ENCODE data around the gene FUT7.

The FUT7 gene

GRCh38 chr9:137052998-137053943 lies 21.4 kb upstream of the FUT7 start:
- H3K9ac ChIP-seq (ENCODE audit: low read depth, low read length), result no peak overlapping the region
- H3K27me3 ChIP-seq (ENCODE audit: control insufficient read depth, insufficient read depth, low read length), result peaks cover 29% of the 10 kb centered on the region
- no peaks in the 10 kb centered on the region for H3K9me3 ChIP-seq (ENCODE audit: control insufficient read depth, insufficient read depth, low read length)
- no peaks in the 10 kb centered on the region for H3K36me3 ChIP-seq (ENCODE audit: control insufficient read depth, insufficient read depth, low read length)
- peak overlapping the region; percentile 43 for H3K4me3 ChIP-seq (ENCODE audit: low read depth, low read length)
- H3K4me1 ChIP-seq (ENCODE audit: control insufficient read depth, insufficient read depth, low read length), result peaks cover 3% of the 10 kb centered on the region

DNA sequence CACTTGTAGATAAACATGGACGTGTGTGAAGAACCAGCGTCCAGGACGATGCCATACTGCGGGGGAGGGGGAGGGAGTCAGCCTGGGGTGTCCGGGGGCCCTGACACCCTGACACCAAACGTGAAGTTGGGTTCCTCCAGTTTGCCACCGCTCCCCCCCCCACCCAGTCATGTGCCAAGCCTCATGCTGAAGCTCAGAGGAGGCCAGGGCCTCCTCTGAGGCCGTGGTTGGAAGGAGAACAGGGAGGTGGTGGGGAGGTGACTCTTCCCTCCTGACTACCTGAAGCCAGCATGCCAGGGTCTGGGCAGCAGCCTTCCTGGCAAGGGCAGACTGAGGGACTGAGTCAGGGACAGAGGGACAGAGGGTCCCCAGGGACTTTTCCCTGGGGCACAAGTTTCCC lies 20.4 kb upstream of the FUT7 start:
- peaks cover 3% of the 10 kb centered on the region for H3K4me1 ChIP-seq (ENCODE audit: control insufficient read depth, insufficient read depth, low read length)
- H3K9ac ChIP-seq (ENCODE audit: low read depth, low read length), result no peak overlapping the region
- peaks cover 36% of the 10 kb centered on the region for H3K27me3 ChIP-seq (ENCODE audit: control insufficient read depth, insufficient read depth, low read length)
- no peaks in the 10 kb centered on the region for H3K9me3 ChIP-seq (ENCODE audit: control insufficient read depth, insufficient read depth, low read length)
- H3K4me3 ChIP-seq (ENCODE audit: low read depth, low read length), result no peak overlapping the region
- H3K36me3 ChIP-seq (ENCODE audit: control insufficient read depth, insufficient read depth, low read length), result no peaks in the 10 kb centered on the region

DNA sequence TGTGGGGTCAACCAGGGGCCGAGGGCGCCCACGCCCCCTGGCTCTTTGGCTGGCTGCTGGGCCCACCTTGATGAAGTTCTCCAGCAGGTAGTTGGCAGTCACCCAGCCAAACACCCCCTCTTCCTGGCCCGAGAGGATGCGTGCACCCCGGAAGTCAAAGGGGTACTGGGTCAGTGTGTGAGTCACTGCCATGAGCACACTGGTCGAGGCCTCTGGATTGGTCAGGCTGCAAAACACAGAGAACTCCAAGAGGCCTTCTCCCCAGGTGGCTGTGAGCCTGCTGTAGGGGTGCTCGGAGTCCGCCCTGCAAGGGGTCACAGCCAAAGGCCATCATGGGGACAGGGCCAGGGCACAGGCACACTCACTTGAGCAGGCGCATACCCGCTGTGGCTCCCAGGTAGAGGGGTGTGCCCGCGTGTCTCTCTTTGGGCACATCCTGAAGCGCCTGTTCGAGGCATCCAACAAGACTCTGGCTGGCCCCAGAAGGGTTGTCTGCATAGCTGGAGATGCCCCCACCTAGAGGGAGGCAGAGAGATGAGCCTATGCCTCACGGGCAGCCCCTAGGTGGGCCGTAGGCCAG lies 19.3 kb upstream of the FUT7 start:
- Histone ChIP-seq H3K27me3 (ENCODE audit: control insufficient read depth, insufficient read depth, low read length) (peaks cover 41% of the 10 kb centered on the region), H3K4me3 (ENCODE audit: low read depth, low read length) (no peak overlapping the region), H3K9me3 (ENCODE audit: control insufficient read depth, insufficient read depth, low read length) (no peaks in the 10 kb centered on the region), H3K4me1 (ENCODE audit: control insufficient read depth, insufficient read depth, low read length) (peaks cover 3% of the 10 kb centered on the region), H3K9ac (ENCODE audit: low read depth, low read length) (no peak overlapping the region), H3K36me3 (ENCODE audit: control insufficient read depth, insufficient read depth, low read length) (no peaks in the 10 kb centered on the region)

- H3K9ac ChIP-seq (ENCODE audit: low read depth, low read length), result no peak overlapping the region
- no peaks in the 10 kb centered on the region for H3K36me3 ChIP-seq (ENCODE audit: control insufficient read depth, insufficient read depth, low read length)
- H3K27me3 ChIP-seq (ENCODE audit: control insufficient read depth, insufficient read depth, low read length), result peaks cover 41% of the 10 kb centered on the region
- no peaks in the 10 kb centered on the region for H3K9me3 ChIP-seq (ENCODE audit: control insufficient read depth, insufficient read depth, low read length)
- H3K4me3 ChIP-seq (ENCODE audit: low read depth, low read length), result no peak overlapping the region
- H3K4me1 ChIP-seq (ENCODE audit: control insufficient read depth, insufficient read depth, low read length), result peaks cover under 1% of the 10 kb centered on the region
Measured at GRCh38 chr9:137050570-137050969, 18.7 kb upstream of the FUT7 start.

GRCh38 chr9:137049544-137050449 lies 17.9 kb upstream of the FUT7 start:
- Histone ChIP-seq H3K4me1 (ENCODE audit: control insufficient read depth, insufficient read depth, low read length) (no peaks in the 10 kb centered on the region), H3K9me3 (ENCODE audit: control insufficient read depth, insufficient read depth, low read length) (no peaks in the 10 kb centered on the region), H3K9ac (ENCODE audit: low read depth, low read length) (no peak overlapping the region), H3K36me3 (ENCODE audit: control insufficient read depth, insufficient read depth, low read length) (no peaks in the 10 kb centered on the region), H3K27me3 (ENCODE audit: control insufficient read depth, insufficient read depth, low read length) (peaks cover 49% of the 10 kb centered on the region), H3K4me3 (ENCODE audit: low read depth, low read length) (no peak overlapping the region)

GRCh38 chr9:137048655-137049543 lies 17.0 kb upstream of the FUT7 start:
- H3K4me1 ChIP-seq (ENCODE audit: control insufficient read depth, insufficient read depth, low read length), result no peaks in the 10 kb centered on the region
- H3K9ac ChIP-seq (ENCODE audit: low read depth, low read length), result no peak overlapping the region
- H3K27me3 ChIP-seq (ENCODE audit: control insufficient read depth, insufficient read depth, low read length), result peaks cover 45% of the 10 kb centered on the region

GRCh38 chr9:137046088-137046787 lies 14.3 kb upstream of the FUT7 start, which contains the start of gene NPDC1:
Gene NPDC1 (minus strand): TSS chr9:137046177. CDS start chr9:137045989, 188 bp downstream.
- Histone ChIP-seq H3K27me3 (ENCODE audit: control insufficient read depth, insufficient read depth, low read length) (peaks cover 30% of the 10 kb centered on the region), H3K4me3 (ENCODE audit: low read depth, low read length) (peak within 1 kb of the TSS; percentile 63)

More at GRCh38 chr9:137048655-137049543, 17.0 kb upstream of the FUT7 start:
- Histone ChIP-seq H3K36me3 (ENCODE audit: control insufficient read depth, insufficient read depth, low read length) (no peaks in the 10 kb centered on the region), H3K4me3 (ENCODE audit: low read depth, low read length) (no peak overlapping the region), H3K9me3 (ENCODE audit: control insufficient read depth, insufficient read depth, low read length) (no peaks in the 10 kb centered on the region)

GRCh38 chr9:137045294-137046087 lies 13.6 kb upstream of the FUT7 start:
- peaks cover 3% of the 10 kb centered on the region for H3K36me3 ChIP-seq (ENCODE audit: control insufficient read depth, insufficient read depth, low read length)
- no peak overlapping the region for H3K9ac ChIP-seq (ENCODE audit: low read depth, low read length)
- H3K9me3 ChIP-seq (ENCODE audit: control insufficient read depth, insufficient read depth, low read length), result no peaks in the 10 kb centered on the region
- no peaks in the 10 kb centered on the region for H3K4me1 ChIP-seq (ENCODE audit: control insufficient read depth, insufficient read depth, low read length)
- H3K4me3 ChIP-seq (ENCODE audit: low read depth, low read length), result peak overlapping the region; percentile 63
- H3K27me3 ChIP-seq (ENCODE audit: control insufficient read depth, insufficient read depth, low read length), result peaks cover 30% of the 10 kb centered on the region

More at GRCh38 chr9:137046088-137046787, 14.3 kb upstream of the FUT7 start, which contains the start of gene NPDC1:
- H3K36me3 ChIP-seq (ENCODE audit: control insufficient read depth, insufficient read depth, low read length), result peaks cover 3% of the 10 kb centered on the region
- H3K9ac ChIP-seq (ENCODE audit: low read depth, low read length), result no peak within 1 kb of the TSS
- H3K4me1 ChIP-seq (ENCODE audit: control insufficient read depth, insufficient read depth, low read length), result no peaks in the 10 kb centered on the region
- H3K9me3 ChIP-seq (ENCODE audit: control insufficient read depth, insufficient read depth, low read length), result no peaks in the 10 kb centered on the region

- H3K36me3 ChIP-seq (ENCODE audit: control insufficient read depth, insufficient read depth, low read length), result peaks cover 3% of the 10 kb centered on the region
- H3K9me3 ChIP-seq (ENCODE audit: control insufficient read depth, insufficient read depth, low read length), result no peaks in the 10 kb centered on the region
- peak overlapping the region; percentile 49 for H3K4me3 ChIP-seq (ENCODE audit: low read depth, low read length)
- H3K9ac ChIP-seq (ENCODE audit: low read depth, low read length), result no peak overlapping the region
- H3K4me1 ChIP-seq (ENCODE audit: control insufficient read depth, insufficient read depth, low read length), result no peaks in the 10 kb centered on the region
- H3K27me3 ChIP-seq (ENCODE audit: control insufficient read depth, insufficient read depth, low read length), result peaks cover 29% of the 10 kb centered on the region
Measured at GRCh38 chr9:137044502-137045177, 12.8 kb upstream of the FUT7 start.
